C1 segment of cervical spinal cord (tissue), 14 donors: ENCODE data around the gene NBEA.

Experiments
- DNase-seq, 14 donors: peaks; one replicate each; lab custom pipeline; 2025; lab: John Stamatoyannopoulos, UW

NBEA gene

GRCh38 chr13:35266412-35266811 is 324.3 kb downstream of the NBEA start:
- no peak for DNase-seq

DNA sequence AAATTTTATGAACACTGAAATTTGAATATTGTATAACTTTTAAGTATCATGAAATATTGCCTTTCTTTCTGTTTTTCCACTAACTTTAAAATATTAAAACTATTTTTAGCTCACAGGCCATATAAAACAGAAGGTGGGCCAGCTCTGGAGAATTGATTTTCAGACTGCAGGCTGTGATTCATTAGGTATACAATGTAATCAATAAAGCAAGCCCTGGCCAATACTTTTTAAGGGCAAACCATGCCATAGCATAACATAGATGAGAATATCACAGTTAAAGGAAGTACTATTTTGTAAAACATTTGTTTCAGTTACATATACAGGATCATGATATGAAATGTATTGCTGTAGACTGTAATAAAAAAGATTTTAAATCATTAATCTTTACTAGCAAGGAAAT is 336.8 kb downstream of the NBEA start:
- DNase-seq, result no peak

DNA sequence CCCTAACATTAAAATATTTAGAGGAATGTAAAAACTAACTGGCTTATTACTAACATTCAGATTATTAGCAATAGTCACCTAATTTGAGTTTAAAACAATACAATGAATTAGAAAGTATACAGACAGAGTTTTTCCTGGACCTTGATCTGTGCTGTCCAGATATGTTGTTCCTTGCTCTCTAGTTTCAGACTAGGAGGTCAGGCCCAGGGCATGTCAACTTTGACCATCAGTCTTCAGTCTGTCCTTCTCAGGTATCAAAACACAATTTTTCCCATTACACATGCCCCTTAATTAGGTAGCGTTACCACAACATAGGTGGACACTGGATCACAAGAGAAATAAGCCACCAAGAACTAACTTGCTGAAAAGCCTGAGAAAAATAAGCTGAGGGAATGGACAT is 337.4 kb downstream of the NBEA start:
- DNase-seq, result no peak

DNA sequence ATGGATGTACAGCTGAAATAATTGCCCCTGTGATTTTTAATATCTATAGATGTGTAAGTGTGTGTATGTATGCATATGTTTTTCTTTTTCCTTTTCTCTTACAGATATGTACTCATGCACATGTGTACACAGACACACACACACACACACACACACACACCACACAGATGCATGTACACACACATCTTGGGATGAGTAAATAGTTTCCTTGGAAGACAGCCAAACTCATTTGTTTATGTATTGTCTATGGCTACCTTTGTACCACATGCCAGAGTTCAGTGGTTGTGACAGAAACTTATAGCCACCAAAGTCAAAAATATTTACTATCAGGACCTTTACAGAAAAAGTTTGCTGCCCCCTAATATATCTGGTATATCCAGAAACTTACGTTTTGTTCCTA is 341.8 kb downstream of the NBEA start:
- DNase-seq, result no peak

DNA sequence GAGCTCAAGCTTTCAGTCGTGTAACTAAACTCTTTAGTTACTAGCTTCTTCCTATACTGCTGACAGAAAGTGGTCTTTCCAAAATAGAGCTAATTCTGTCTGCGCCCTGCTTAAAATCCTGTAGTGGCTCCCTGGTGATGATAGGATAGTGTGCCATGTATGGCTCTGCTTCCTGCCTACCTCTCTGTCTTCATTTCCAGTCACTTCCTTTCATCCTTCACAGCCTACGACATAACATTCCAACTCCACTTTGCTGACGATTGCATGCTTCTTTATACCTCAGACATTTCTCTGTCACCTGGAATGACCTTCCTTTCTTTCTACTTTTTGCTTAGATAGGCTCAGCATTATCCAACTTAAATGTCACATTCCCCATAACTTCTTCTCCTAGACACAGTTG is 343.6 kb downstream of the NBEA start:
- no peak for DNase-seq

GRCh38 chr13:35292329-35292728 is 350.3 kb downstream of the NBEA start:
- peak in 1 of 14 donors; percentile 26 for DNase-seq

GRCh38 chr13:35293579-35294226 is 351.6 kb downstream of the NBEA start:
- DNase-seq, result no peak

DNA sequence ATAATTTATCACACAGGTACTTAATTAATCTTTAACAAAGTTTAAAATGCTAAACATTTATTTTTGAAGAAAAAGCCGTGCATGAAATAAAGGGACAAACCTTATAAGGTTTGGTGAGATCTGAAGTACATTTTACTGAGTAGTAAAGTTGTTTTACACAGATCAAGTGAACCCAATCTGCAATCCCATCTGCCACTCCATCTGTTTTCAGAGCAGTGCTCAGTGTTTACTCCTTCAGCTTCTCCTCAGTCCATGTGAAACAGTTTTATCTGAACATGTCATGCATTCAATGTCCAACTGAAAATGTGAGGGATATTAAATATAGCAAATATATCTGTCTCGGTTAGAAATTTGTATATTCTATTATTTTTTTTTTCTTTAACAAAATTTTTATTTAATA is 367.6 kb downstream of the NBEA start:
- DNase-seq, result peak in 2 of 14 donors; percentile 4 to 96

- DNase-seq, result no peak
These were observed 390.1 kb downstream of the NBEA start for GRCh38 chr13:35332134-35332533.

GRCh38 chr13:35333157-35333556 is 391.1 kb downstream of the NBEA start:
- no peak for DNase-seq

- no peak for DNase-seq
These were observed 400.4 kb downstream of the NBEA start for GRCh38 chr13:35342440-35342839.

GRCh38 chr13:35343417-35343816 is 401.3 kb downstream of the NBEA start:
- peak in 6 of 14 donors; percentile 4 to 23 (median 9) for DNase-seq

GRCh38 chr13:35345992-35346391 is 403.9 kb downstream of the NBEA start:
- no peak for DNase-seq

- DNase-seq, result peak in 1 of 14 donors; percentile 13
These were observed 404.4 kb downstream of the NBEA start for GRCh38 chr13:35346494-35346893.

DNA sequence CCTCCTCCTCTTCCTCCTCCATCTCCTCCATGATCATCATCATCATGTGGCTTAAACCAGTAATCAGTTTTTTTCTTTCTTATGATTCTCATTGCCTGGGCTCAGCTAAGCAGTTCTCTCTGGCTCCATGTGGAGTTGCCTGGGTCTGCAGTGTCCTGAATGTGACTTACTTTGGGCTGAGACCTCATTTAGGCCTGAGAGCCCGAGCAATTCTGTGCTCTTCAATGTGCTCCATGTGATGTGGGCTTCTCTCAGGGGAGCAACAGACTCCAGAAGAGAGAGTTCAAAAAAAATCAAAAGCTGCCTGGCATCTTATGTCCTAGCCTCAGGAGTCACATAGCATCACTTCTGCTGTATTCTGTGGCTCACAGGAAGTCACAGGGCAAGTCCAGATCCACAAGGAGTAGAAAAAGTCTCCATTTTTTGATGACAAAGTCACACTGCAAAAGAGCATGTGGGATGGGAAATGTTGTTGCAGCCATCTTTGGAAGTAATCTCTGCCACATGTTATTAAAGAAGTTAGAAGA is 405.7 kb downstream of the NBEA start:
- DNase-seq, result peak in 1 of 14 donors; percentile 11

DNA sequence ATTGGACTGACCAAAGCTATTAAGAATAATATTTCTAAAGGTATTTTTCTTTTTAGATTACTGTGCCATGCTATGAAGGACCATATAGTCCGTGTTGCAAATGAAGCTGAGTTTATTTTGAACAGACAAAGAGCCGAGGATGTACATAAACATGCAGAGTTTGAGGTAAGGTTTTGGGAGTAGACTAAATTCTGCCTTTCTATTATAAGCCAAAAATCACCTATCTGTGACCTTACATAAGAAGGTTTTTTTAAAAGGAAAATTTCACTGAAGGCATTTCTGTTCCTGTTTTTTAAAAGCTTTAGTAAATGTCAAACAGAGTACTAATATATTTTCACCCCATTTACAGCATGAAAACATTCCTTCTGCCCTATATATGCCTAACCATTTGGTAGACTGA is 407.0 kb downstream of the NBEA start:
- no peak for DNase-seq

- no peak for DNase-seq
These were observed 407.7 kb downstream of the NBEA start for GRCh38 chr13:35349673-35350278.

DNA sequence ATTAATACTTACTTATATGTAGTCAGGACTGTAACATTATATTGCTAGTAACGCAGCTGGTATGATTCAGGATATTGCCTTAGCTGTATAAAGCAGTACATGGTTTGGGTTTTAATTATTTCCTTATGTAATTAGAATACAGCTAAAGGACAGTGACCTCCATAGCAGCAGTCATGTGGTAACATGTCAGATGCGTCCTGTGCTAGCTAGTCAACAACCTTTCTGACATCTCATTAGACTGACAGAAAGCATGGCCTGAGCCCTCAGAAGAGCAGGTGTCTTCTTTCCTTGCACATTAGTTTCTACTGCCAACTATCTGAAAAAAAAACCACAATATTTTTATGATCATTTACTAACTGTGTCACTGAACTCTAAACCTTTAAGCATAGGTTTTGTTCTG is 412.2 kb downstream of the NBEA start:
- no peak for DNase-seq

DNA sequence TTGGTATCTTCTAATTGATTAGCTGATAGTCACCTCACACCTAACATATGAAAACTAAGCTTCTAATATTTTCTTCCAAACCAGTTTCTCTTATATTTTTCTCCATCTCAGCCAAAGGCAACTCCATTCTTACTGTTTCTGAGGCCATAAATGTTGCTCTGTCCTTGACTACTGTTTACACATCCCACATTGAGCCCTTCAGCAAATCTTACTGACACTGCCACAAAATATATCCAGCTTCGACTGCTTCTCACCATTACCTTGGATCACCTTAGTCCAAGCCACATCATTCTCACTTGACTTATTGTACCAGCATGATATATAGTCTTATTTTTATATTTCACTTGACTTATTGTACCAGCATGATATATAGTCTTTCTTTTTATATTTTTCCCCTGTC is 412.8 kb downstream of the NBEA start:
- DNase-seq, result no peak

DNA sequence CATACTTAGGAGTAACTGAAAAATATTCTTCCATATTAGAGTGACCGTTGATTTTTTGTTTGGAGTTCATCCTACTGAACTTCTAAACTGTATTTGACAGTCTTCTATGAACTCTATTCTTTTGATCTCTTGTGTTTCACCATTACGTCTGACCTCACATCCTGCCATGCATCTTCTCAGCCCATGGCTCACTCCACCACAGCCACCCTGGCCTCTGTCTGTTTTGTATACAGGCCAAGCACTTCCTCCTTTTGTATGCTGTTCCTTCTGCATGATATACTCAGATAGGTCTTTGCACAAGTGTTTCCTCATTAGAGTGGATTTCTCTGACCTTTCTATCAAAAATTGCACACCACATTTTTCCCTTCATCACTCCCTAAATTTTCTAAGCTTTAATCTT is 414.5 kb downstream of the NBEA start:
- DNase-seq, result no peak

- no peak for DNase-seq
These were observed 423.8 kb downstream of the NBEA start for GRCh38 chr13:35365883-35366282.

GRCh38 chr13:35367586-35367985 is 425.5 kb downstream of the NBEA start:
- no peak for DNase-seq

GRCh38 chr13:35378939-35379338 is 436.9 kb downstream of the NBEA start:
- no peak for DNase-seq
